Osteocyte (in vitro differentiated cells): ENCODE measurements around the gene DLGAP5. TPM values are rescaled to one million over a fixed set of nuclear protein-coding genes. Genes with fewer than 3 reads are reported as not detected.

Experiments used
- DNase-seq: peaks from one replicate; pipeline ENCODE4 v3.0.0; 2021; ENCODE audit warnings: mixed read lengths; ENCODE audit not compliant: unreplicated experiment; ENCODE audit errors: extremely low spot score
- H3K27ac Mint-ChIP-seq: one replicate; pipeline ENCODE4 v1.8.0; 2021; ENCODE audit warnings: mild to moderate bottlenecking, mixed read lengths; ENCODE audit not compliant: unreplicated experiment
- H3K27me3 Mint-ChIP-seq: one replicate; pipeline ENCODE4 v1.8.0; 2021; ENCODE audit warnings: mixed read lengths; ENCODE audit not compliant: unreplicated experiment
- H3K36me3 Mint-ChIP-seq: one replicate; pipeline ENCODE4 v1.8.0; 2021; ENCODE audit warnings: mixed read lengths; ENCODE audit not compliant: unreplicated experiment
- H3K4me1 Mint-ChIP-seq: one replicate; pipeline ENCODE4 v1.8.0; 2021; ENCODE audit warnings: mixed read lengths; ENCODE audit not compliant: unreplicated experiment
- H3K4me3 Mint-ChIP-seq: one replicate; pipeline ENCODE4 v1.8.0; 2021; ENCODE audit warnings: mild to moderate bottlenecking, moderate library complexity, mixed read lengths; ENCODE audit not compliant: unreplicated experiment
- H3K9me3 Mint-ChIP-seq: one replicate; pipeline ENCODE4 v1.8.0; 2021; ENCODE audit warnings: mixed read lengths; ENCODE audit not compliant: unreplicated experiment
- CTCF ChIP-seq: fragments of 200-600 bp; sonication (generic); IDR thresholded peaks from 2 replicates; pipeline ENCODE4 v1.5.0; 2021; ENCODE audit warnings: antibody characterized with exemption, mild to moderate bottlenecking, moderate library complexity
- total RNA-seq: library from RNA; stranded (reverse); gene quantifications from 2 replicates; pipeline ENCODE4 v1.2.1, GENCODE V29; 2021

DLGAP5 gene
- total RNA-seq, 1 donor from 2014 or later = 11.7 TPM

- no peak for TF ChIP-seq CTCF
- H3K4me1 Mint-ChIP-seq = peaks cover 44% of the 10 kb centered on the region
- H3K4me3 Mint-ChIP-seq = no peak overlapping the region
- H3K27me3 Mint-ChIP-seq = no peaks in the 10 kb centered on the region
- no peaks in the 10 kb centered on the region for H3K9me3 Mint-ChIP-seq
- no peak overlapping the region for H3K27ac Mint-ChIP-seq
- H3K36me3 Mint-ChIP-seq = no peaks in the 10 kb centered on the region
- DNase-seq = no peak
These were observed 69.6 kb downstream of the DLGAP5 start for GRCh38 chr14:55121628-55122439.

- no peaks in the 10 kb centered on the region for H3K9me3 Mint-ChIP-seq
These were observed 70.6 kb downstream of the DLGAP5 start for GRCh38 chr14:55120571-55121495.

GRCh38 chr14:55118761-55119160 lies 72.6 kb downstream of the DLGAP5 start:
- TF ChIP-seq CTCF = no peak
- no peaks in the 10 kb centered on the region for H3K27me3 Mint-ChIP-seq
- DNase-seq = no peak
- H3K4me1 Mint-ChIP-seq = peaks cover 41% of the 10 kb centered on the region
- H3K36me3 Mint-ChIP-seq = no peaks in the 10 kb centered on the region
- H3K4me3 Mint-ChIP-seq = no peak overlapping the region
- peak overlapping the region; percentile 69 for H3K27ac Mint-ChIP-seq
- no peaks in the 10 kb centered on the region for H3K9me3 Mint-ChIP-seq

More at GRCh38 chr14:55120571-55121495, 70.6 kb downstream of the DLGAP5 start:
- no peak overlapping the region for H3K27ac Mint-ChIP-seq
- H3K4me3 Mint-ChIP-seq = no peak overlapping the region
- TF ChIP-seq CTCF = no peak
- peaks cover 44% of the 10 kb centered on the region for H3K4me1 Mint-ChIP-seq
- H3K36me3 Mint-ChIP-seq = no peaks in the 10 kb centered on the region
- H3K27me3 Mint-ChIP-seq = no peaks in the 10 kb centered on the region
- DNase-seq = no peak

- TF ChIP-seq CTCF = no peak
- Mint-ChIP-seq H3K4me1 (peaks cover 35% of the 10 kb centered on the region), H3K9me3 (no peaks in the 10 kb centered on the region), H3K36me3 (no peaks in the 10 kb centered on the region), H3K27me3 (no peaks in the 10 kb centered on the region), H3K4me3 (no peak overlapping the region), H3K27ac (peak overlapping the region; percentile 69)
- no peak for DNase-seq
These were observed 73.5 kb downstream of the DLGAP5 start for GRCh38 chr14:55117803-55118441.
